ENCODE data around the gene DTNA. TPM values are rescaled to one million over a fixed set of nuclear protein-coding genes. Genes with fewer than 3 reads are reported as not detected.

Gene DTNA
- total and polyA plus RNA-seq, 2 of the 8 experiments (the other 6 are each of a cell fraction or from before 2014, with no cell fraction given): 30.2 to 32.7 TPM

- no peak for TF ChIP-seq CTBP2 (IDR thresholded peaks at IDR 0.05; ENCODE audit: borderline replicate concordance, insufficient read depth, insufficient read length, low read length)
- no peak for TF ChIP-seq BACH1 (IDR thresholded peaks at IDR 0.05; ENCODE audit: low read length)
- peak; percentile 5 to 43 (median 26) for TF ChIP-seq CTCF (IDR thresholded peaks at IDR 0.05; ENCODE audit: control extremely low read depth in 1 of 3, insufficient read depth in 1 of 3, low read depth in 1 of 3, low read length in 3 of 3)
- no peak for TF ChIP-seq CHD7 (IDR thresholded peaks at IDR 0.05; ENCODE audit: insufficient replicate concordance, low read length)
- TF ChIP-seq FOSL1 (IDR thresholded peaks at IDR 0.05; ENCODE audit: insufficient read depth, low read depth, low read length): no peak
Measured at GRCh38 chr18:34866739-34867138, 156.6 kb downstream of the DTNA start (continued).
